Transverse colon (tissue), 4 donors: ENCODE results near the gene STAT3. TPM values are rescaled to one million over a fixed set of nuclear protein-coding genes. Genes with fewer than 3 reads are reported as not detected.

Experiments
- DNase-seq: peaks from one replicate; pipeline ENCODE4 v3.0.0-alpha.2; 2019
- H3K27ac ChIP-seq, 4 donors: fragments of 200-600 bp; sonication (generic); 2 replicates each; pipeline ENCODE4 v1.5.1; 2016 to 2018; ENCODE audit warnings: inconsistent platforms in 4 of 4
- H3K27me3 ChIP-seq: fragments of 200-600 bp; sonication (generic); 2 replicates; pipeline ENCODE4 v1.5.1; 2017; ENCODE audit warnings: inconsistent platforms
- H3K36me3 ChIP-seq, 4 donors: fragments of 200-600 bp; sonication (generic); 2 replicates each; pipeline ENCODE4 v1.5.1; 2017 to 2019; ENCODE audit warnings: inconsistent platforms in 4 of 4
- H3K4me1 ChIP-seq, 4 donors: fragments of 200-600 bp; sonication (generic); 2 replicates each; pipeline ENCODE4 v1.5.1; 2017 to 2020; ENCODE audit warnings: inconsistent platforms in 4 of 4
- H3K4me3 ChIP-seq, 4 donors: fragments of 200-600 bp; sonication (generic); 1 replicate in 1 of 4; 2 replicates in 3 of 4; pipeline versions ENCODE4 v1.5.1 to v1.6.1; 2017 to 2019; ENCODE audit warnings: inconsistent platforms in 4 of 4
- H3K9me3 ChIP-seq, 2 donors: fragments of 200-600 bp; sonication (generic); 2 replicates each; pipeline ENCODE4 v1.5.1; 2017 to 2019; ENCODE audit warnings: inconsistent platforms in 2 of 2
- CTCF ChIP-seq, 5 experiments: fragments of 200-600 bp in 3 of 5; fragments of 450-650 bp in 2 of 5; sonication (generic) in 3 of 5; IDR thresholded peaks; 1 replicate in 2 of 5; 2 replicates in 3 of 5; pipeline ENCODE4 v1.5.1; 2016 to 2017; ENCODE audit warnings: antibody characterized with exemption in 5 of 5, inconsistent platforms in 3 of 5, mild to moderate bottlenecking in 2 of 5, moderate library complexity in 1 of 5
- EP300 ChIP-seq: sonication (generic); formaldehyde crosslinking; IDR thresholded peaks from one replicate; pipeline ENCODE4 v1.6.1; 2017; ENCODE audit warnings: antibody characterized with exemption, low read depth
- POLR2A ChIP-seq: fragments of 450-650 bp; IDR thresholded peaks from one replicate; pipeline ENCODE4 v1.6.1; 2016; ENCODE audit warnings: antibody characterized with exemption, mild to moderate bottlenecking, moderate library complexity
- POLR2AphosphoS5 ChIP-seq, 3 donors: sonication (generic); formaldehyde crosslinking; IDR thresholded peaks; one replicate each; pipeline ENCODE4 v1.6.1; 2016; ENCODE audit warnings: antibody characterized with exemption in 3 of 3
- WGBS, 2 donors: methylation state at CpG; one replicate each; pipeline ENCODE4 v1.1.5; 2018; ENCODE audit warnings: low coverage in 1 of 2; 5-methylcytosine and 5-hydroxymethylcytosine counted together
- in situ Hi-C, 4 donors: fragments of 200-750 bp; cut with MboI; loops; one replicate each; pipeline versions ENCODE4 v1.15.0 to v1.15.1; 2017; ENCODE audit warnings: low sequenced_read_pairs in 3 of 4, low pct_ligation_motif_present in 1 of 4, low pct_unique_long_range_greater_than_20kb in 1 of 4
- intact Hi-C: fragments of 100-400 bp; cut with DNase I; formaldehyde crosslinking; loops from one replicate; pipeline ENCODE4 v1.15.1; 2023; ENCODE audit warnings: low total_unique reads
- total RNA-seq, 4 donors: library from RNA; depleted of rRNA; stranded (reverse); fragments of >200 nt; gene quantifications; one replicate each; pipeline ENCODE4 v1.1.0, GENCODE V29; 2016

STAT3 gene
- total RNA-seq, 4 donors from 2014 or later = 110 to 156 (median 130) TPM

GRCh38 chr17:42411905-42412679, 23.9 kb upstream of the STAT3 start:
- intact Hi-C loops (no loop called here), in situ Hi-C loops (loop anchor here in 1 of 4 donors (25.0 kb wide), 1 partner anchor 100 kb away; no protein-coding TSS in a partner anchor)
- H3K4me3 ChIP-seq = no peak overlapping the region
- TF ChIP-seq CTCF (IDR thresholded peaks at IDR 0.05) (no peak), POLR2A (no peak), POLR2AphosphoS5 (IDR thresholded peaks at IDR 0.05) (no peak), EP300 (no peak)
- 68 to 83% methylated on average over 2 to 11 of the region's 11 CpGs for WGBS, 2 donors
- no peaks in the 10 kb centered on the region for H3K27me3 ChIP-seq
- no peak for DNase-seq
- H3K4me1 ChIP-seq = peaks cover 28 to 72% (median 48%) of the 10 kb centered on the region in 4 donors
- peak overlapping the region; percentile 72 to 90 (median 79) for H3K27ac ChIP-seq
- no peaks in the 10 kb centered on the region for H3K9me3 ChIP-seq
- no peaks in the 10 kb centered on the region for H3K36me3 ChIP-seq

- Histone ChIP-seq H3K27ac (peak overlapping the region; percentile 72 to 90 (median 79)), H3K4me1 (peaks cover 35 to 75% (median 55%) of the 10 kb centered on the region in 4 donors), H3K27me3 (no peaks in the 10 kb centered on the region), H3K36me3 (no peaks in the 10 kb centered on the region), H3K9me3 (no peaks in the 10 kb centered on the region), H3K4me3 (no peak overlapping the region)
- TF ChIP-seq CTCF (IDR thresholded peaks at IDR 0.05) = no peak
- no peak for TF ChIP-seq EP300
- no peak for TF ChIP-seq POLR2AphosphoS5 (IDR thresholded peaks at IDR 0.05)
- DNase-seq = no peak
- in situ Hi-C loops (loop anchor here in 1 of 4 donors (25.0 kb wide), 1 partner anchor 101 kb away; no protein-coding TSS in a partner anchor), intact Hi-C loops (no loop called here)
- 60 to 75% methylated on average over 1 to 4 of the region's 4 CpGs for WGBS, 2 donors
Observed at GRCh38 chr17:42411361-42411760, 23.1 kb upstream of the STAT3 start.

GRCh38 chr17:42410319-42410685, 22.1 kb upstream of the STAT3 start:
- in situ Hi-C loops = loop anchor here in 1 of 4 donors (25.0 kb wide), 1 partner anchor 102 kb away; no protein-coding TSS in a partner anchor
- Histone ChIP-seq H3K27me3 (no peaks in the 10 kb centered on the region), H3K4me3 (no peak overlapping the region), H3K27ac (peak overlapping the region; percentile 72 to 90 (median 79)), H3K4me1 (peaks cover 36 to 70% (median 55%) of the 10 kb centered on the region in 4 donors), H3K9me3 (no peaks in the 10 kb centered on the region), H3K36me3 (no peaks in the 10 kb centered on the region)
- TF ChIP-seq EP300 = no peak
- TF ChIP-seq POLR2AphosphoS5 (IDR thresholded peaks at IDR 0.05) = no peak
- no peak for TF ChIP-seq CTCF (IDR thresholded peaks at IDR 0.05)
- no peak for TF ChIP-seq POLR2A
- no peak for DNase-seq
- intact Hi-C loops = no loop called here
- 57 to 74% methylated on average over 4 to 5 of the region's 5 CpGs for WGBS, 2 donors

- intact Hi-C loops = loop anchor here (5.0 kb wide), 1 partner anchor 87 kb away; no protein-coding TSS in a partner anchor
- no peak for TF ChIP-seq EP300
- peak in 2 of 3 donors; percentile 32 to 46 for TF ChIP-seq POLR2AphosphoS5 (IDR thresholded peaks at IDR 0.05)
- no peak for TF ChIP-seq POLR2A
- Histone ChIP-seq H3K27me3 (no peaks in the 10 kb centered on the region), H3K9me3 (no peaks in the 10 kb centered on the region), H3K4me1 (peaks cover 36 to 64% (median 52%) of the 10 kb centered on the region in 4 donors), H3K4me3 (no peak overlapping the region), H3K27ac (peak overlapping the region; percentile 72 to 90 (median 79)), H3K36me3 (no peaks in the 10 kb centered on the region)
- in situ Hi-C loops = loop anchor here in 2 of 4 donors (5.0 to 25.0 kb wide), 3 partner anchors 85 to 103 kb away; no protein-coding TSS in a partner anchor
- 8 to 27% methylated on average over 2 to 5 of the region's 5 CpGs for WGBS, 2 donors
- DNase-seq = peak; percentile 49
Observed at GRCh38 chr17:42409523-42410318, 21.5 kb upstream of the STAT3 start.
